CD4-positive, alpha-beta T cell treated with Interleukin-4 for 4 hours (primary cell): Measurements from ENCODE around the gene SMYD1.

Experiments
- DNase-seq: peaks from one replicate; pipeline ENCODE4 v3.0.0-alpha.2; 2020

SMYD1 gene

GRCh38 chr2:88090446-88091283 is 23.0 kb downstream of the SMYD1 start:
- no peak for DNase-seq

DNA sequence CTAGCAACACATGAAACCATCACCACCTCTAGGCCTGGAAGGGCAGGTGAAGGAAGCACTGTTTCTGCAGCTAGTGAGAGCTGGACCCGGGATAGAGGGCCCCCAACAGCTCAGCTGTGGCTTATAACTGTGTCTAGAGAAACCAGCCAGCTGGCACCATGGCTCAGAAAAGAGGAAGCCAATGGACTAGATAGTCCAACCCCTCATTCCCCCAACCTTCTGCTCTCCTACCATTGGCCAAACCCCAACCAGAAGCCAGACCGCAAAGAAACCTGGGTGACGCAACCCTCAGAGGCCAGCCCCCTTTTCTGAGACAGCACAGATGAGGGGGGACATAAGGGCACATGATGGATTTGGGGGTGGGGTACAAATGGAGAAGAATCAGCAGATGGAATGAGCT is 24.3 kb downstream of the SMYD1 start:
- DNase-seq: no peak

DNA sequence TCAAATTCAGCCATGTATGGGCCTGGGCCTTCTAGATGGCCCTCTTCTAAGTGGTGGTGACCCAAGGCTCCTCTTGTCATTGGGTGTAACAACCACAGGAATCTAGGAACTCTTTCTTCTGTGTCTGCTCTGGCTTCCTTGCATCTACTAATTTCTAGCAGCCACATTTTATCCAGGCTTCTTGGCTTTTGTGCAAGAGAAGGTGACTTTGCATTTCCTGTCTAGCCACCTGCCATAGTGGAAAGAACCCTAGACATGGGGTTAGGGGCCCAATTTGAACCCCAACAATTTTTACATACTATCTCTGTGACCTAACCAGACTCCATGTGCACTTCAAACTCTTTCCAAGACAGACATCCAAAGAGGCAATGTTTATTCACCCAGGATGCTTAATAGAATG is 25.1 kb downstream of the SMYD1 start:
- DNase-seq: no peak

GRCh38 chr2:88095022-88095421 is 27.4 kb downstream of the SMYD1 start:
- no peak for DNase-seq

DNA sequence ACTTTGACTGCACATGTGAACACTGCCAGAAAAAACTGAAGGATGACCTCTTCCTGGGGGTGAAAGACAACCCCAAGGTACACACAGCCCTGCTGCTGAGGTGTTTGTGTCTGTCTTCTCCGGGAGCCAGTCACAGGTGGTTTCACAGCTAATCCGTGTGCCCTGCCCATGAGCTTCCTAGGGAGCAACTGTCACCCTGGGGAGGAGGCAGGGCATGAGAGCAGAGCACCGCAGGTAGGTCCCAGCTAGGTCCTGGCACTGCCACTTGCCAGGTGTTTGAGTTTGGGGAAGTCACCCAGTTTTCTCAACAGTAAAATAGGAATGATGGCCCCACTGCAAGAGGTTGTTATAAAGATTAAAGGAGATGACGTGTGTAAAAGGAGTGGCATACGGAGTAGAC is 29.1 kb downstream of the SMYD1 start:
- no peak for DNase-seq

GRCh38 chr2:88097192-88097591 is 29.6 kb downstream of the SMYD1 start:
- DNase-seq: no peak

DNA sequence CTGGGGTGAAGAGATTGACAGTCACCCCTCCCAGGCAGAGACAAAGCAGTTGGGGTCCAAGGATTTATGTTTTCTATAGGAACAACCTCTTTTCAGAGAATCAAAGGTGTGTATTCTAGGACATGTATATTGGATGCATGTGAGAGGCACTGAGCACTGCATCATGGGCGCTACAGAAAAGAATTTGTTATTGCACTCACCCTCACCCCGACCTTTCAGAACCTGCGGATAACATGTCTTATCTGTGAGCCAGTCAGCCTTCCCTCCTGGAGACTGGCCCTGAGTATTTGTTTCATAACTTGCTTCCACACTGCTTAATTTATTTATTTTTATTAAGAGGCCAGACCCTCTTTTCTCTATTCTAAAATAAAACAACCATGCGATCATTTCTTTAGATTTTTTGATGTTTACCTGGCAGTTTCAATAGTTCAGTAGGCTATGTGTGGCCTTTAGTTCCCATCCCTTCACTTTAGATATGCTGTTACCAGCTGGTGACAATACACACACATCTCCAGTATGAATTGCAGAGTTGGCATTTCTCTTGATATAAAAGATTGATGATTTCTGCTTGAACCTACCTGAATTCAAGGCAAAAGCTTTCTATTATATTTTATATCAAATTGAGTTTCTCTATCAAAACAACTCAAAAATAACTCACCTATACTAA is 30.4 kb downstream of the SMYD1 start:
- no peak for DNase-seq

DNA sequence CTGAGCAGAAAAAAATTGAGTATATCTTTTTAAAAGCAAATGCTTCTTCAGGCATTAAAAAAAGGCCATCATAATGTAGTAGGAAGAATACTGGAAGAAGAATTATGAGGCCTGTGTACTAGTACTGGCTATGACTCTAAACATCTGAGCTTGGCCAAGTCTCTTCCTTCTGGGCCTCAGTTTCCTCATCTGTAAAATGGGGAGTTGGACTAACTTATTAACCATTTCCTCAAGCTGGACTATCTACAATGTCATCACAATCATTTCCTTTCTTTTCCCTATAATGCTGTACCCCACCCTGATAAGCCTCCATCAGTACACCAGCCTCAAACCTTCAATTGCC is 30.9 kb downstream of the SMYD1 start:
- DNase-seq: no peak

GRCh38 chr2:88099798-88100488 is 32.3 kb downstream of the SMYD1 start:
- no peak for DNase-seq

DNA sequence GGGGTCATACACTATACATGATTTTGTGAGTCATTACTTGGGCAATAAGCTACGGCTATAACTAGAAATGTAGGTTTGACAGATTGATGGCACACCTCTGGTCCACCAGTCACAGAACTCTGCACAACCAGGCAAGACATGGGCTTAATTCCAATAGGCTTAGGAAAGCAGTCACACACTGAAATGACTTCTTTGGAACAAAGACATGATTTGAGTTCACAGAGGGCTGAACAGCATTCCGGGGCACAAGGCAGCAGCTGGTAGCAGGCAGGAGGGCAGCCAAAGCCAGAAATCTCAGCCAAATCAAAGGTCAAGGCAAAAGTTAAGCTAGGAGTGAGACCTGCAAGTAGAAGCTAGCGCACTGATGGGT is 32.8 kb downstream of the SMYD1 start:
- DNase-seq: no peak

GRCh38 chr2:88108796-88109195 is 41.2 kb downstream of the SMYD1 start:
- no peak for DNase-seq

DNA sequence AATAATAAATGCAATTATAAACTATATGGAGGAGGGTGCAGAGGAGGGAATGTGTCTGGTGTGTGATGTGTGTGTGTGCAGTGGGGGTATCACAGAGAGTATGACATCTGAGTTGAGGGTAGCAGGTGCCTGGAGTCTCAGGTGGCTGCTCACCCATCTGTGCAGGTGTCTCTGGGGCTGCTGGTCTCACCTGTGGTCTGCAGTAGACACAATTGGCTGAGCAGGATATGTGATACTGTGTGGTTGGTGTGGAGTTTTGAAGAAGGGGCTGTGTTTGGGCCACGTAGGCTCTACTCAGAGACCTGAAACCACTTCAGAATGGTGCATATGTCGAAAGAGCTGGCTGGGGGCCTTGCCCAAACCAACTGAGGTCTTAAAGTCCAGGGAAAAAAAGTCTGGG is 43.2 kb downstream of the SMYD1 start:
- no peak for DNase-seq

DNA sequence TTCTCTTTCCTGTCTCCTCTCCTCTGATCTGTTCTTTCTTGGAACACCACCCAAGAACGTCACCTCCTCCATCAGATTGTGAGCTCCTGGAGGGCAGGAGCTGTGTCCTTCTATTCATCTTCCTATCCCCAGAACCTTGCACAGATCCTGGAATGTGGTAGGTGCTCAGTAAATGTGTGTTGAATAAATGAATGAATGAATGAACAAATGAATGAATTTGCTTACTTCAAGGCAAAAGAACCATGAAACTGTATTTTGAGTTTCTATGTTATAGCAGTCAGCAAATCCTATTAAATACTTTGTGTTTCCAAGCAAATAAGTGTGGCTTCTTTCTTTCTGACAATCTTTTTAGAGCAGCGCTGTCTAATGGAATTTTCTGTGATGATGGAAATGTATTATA is 45.4 kb downstream of the SMYD1 start:
- DNase-seq: no peak

DNA sequence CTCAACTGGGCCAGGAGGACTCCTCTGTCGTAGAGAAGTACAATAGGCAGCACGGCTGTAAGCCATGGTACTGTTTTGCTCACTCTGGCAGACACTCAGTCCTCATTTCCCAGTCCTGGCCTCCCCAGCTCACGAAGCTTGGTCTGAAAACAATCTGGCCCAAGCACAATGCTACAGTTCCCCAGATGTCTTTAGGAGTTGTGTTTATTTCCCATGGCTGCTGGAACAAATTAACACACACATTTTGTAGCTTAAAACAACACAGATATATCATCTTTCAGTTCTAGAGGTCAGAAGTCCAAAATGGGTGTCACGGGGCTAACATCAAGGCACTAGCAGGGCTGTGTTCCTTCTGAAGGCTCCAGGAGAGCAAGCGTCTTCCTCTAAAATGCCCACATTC is 47.3 kb downstream of the SMYD1 start:
- no peak for DNase-seq

DNA sequence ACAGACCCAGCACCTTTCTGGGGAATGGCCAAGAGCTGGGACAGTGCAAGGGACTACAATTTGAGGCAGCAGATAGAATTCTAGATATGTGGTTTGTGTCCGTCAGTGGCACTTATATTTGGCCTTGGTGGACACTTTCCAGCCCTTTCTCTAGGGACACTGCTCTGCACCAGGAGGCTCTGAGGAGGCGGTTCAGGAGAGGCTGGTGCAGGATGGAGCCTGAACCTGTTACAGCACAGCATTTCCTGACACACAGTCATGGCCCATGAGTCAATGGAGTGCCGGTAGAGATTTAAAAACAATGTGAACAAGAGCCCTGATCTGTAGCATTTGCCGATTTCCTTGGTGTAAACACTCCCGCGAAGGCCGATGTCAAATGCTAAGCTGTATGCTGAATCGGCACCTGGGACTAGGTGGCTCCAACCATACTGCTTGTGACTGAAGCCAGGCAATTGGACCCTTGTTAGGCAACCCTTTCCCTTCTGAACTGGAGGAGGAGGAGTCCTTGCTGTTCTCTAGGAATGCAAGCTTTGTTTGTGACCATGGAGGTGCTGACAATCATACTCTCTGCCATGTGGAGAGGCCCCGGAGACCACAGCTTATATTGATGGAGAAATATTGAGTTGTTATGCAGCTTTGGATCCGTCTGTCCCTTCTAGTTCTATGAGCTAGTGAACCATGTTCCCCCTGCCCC is 48.3 kb downstream of the SMYD1 start:
- no peak for DNase-seq

GRCh38 chr2:88116669-88117432 is 49.2 kb downstream of the SMYD1 start:
- DNase-seq: no peak

DNA sequence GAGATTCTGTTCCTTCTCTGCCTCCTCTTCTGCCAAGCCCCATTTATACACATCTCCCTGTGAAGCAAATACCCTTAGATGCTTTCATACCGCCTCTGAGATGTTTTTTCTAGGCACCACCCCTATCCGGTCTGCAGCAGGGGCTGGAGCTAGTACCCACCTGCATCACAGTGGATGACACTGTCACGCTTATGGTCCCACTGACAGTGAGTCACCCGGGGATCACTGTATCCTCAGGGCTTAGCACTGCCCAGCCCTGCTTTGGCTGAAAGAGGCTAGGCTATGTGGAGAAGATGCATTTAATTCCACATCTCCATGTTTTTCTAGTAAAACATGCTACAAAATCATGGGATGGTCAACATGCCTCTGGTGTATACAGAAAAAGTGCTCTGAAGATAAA is 50.3 kb downstream of the SMYD1 start:
- no peak for DNase-seq

DNA sequence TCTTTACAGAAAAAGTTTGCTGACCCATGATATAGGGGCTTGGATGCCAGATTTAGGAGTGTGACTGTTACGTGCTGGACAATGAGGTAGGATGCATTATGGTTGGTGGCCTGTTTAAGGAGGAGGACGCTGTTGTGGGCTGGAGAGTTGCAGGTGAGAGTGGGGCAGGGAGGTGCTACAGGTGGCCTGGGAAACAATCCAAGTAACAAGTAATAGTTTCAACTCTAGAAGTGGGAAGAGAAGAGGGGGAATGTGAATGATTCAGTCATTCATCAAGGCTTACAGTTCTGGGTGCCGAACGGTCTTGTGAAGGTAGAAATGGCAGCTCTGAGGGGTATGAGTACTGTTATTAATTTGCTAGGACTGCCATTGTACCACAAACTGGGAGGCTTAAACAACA is 54.1 kb downstream of the SMYD1 start:
- no peak for DNase-seq

- no peak for DNase-seq
These were observed 54.7 kb downstream of the SMYD1 start for GRCh38 chr2:88122141-88122884.

- DNase-seq: no peak
These were observed 55.7 kb downstream of the SMYD1 start for GRCh38 chr2:88123164-88123974.
